Measurements from ENCODE around the gene AKR1C2. TPM values are rescaled to one million over a fixed set of nuclear protein-coding genes. Genes with fewer than 3 reads are reported as not detected.
"Not testable (repeated sequence)": the region's sequence is repeated elsewhere in the genome, so short reads cannot be mapped to it uniquely, and the experiment has no call there.

AKR1C2 gene
- total RNA-seq, 1 experiment from 2014 or later = 0.86 TPM

GRCh38 chr10:5025461-5025881 lies 21.8 kb upstream of the AKR1C2 start:
- DNase-seq (ENCODE audit: low read depth) = peak; percentile 43

GRCh38 chr10:5023177-5023805 lies 19.6 kb upstream of the AKR1C2 start:
- DNase-seq (ENCODE audit: low read depth) = no peak

GRCh38 chr10:5021624-5022290 lies 18.1 kb upstream of the AKR1C2 start:
- not testable (repeated sequence) for DNase-seq (ENCODE audit: low read depth)

- DNase-seq (ENCODE audit: low read depth) = not testable (repeated sequence)
Observed at GRCh38 chr10:5019770-5020612, 16.3 kb upstream of the AKR1C2 start.

- DNase-seq (ENCODE audit: low read depth) = peak; percentile 34
Observed at GRCh38 chr10:5018671-5019277, 15.1 kb upstream of the AKR1C2 start.

- no peak for DNase-seq (ENCODE audit: low read depth)
Observed at GRCh38 chr10:5018134-5018533, 14.5 kb upstream of the AKR1C2 start.

- peak; percentile 13 for DNase-seq (ENCODE audit: low read depth)
Observed at GRCh38 chr10:5014936-5015335, 11.3 kb upstream of the AKR1C2 start.

GRCh38 chr10:5014200-5014910 lies 10.7 kb upstream of the AKR1C2 start:
- DNase-seq (ENCODE audit: low read depth) = not testable (repeated sequence)

- no peak for DNase-seq (ENCODE audit: low read depth)
Observed at GRCh38 chr10:5013385-5013784, 9.7 kb upstream of the AKR1C2 start.

- DNase-seq (ENCODE audit: low read depth) = no peak
Observed at GRCh38 chr10:5012595-5012994, 8.9 kb upstream of the AKR1C2 start.

GRCh38 chr10:5011392-5011791 lies 7.7 kb upstream of the AKR1C2 start:
- not testable (repeated sequence) for DNase-seq (ENCODE audit: low read depth)

- not testable (repeated sequence) for DNase-seq (ENCODE audit: low read depth)
Observed at GRCh38 chr10:5010043-5010442, 6.4 kb upstream of the AKR1C2 start.

- not testable (repeated sequence) for DNase-seq (ENCODE audit: low read depth)
Observed at GRCh38 chr10:5008857-5009548, 5.3 kb upstream of the AKR1C2 start.

- DNase-seq (ENCODE audit: low read depth) = not testable (repeated sequence)
Observed at GRCh38 chr10:5004501-5004900, 844 bp upstream of the AKR1C2 start.

GRCh38 chr10:5004030-5004385 lies 351 bp upstream of the AKR1C2 start:
- not testable (repeated sequence) for DNase-seq (ENCODE audit: low read depth)

- DNase-seq (ENCODE audit: low read depth) = no peak
Observed at GRCh38 chr10:5002013-5002727, 1.5 kb downstream of the AKR1C2 start.

- DNase-seq (ENCODE audit: low read depth) = no peak
Observed at GRCh38 chr10:4998671-4999070, 5.0 kb downstream of the AKR1C2 start.

- DNase-seq (ENCODE audit: low read depth) = not testable (repeated sequence)
Observed at GRCh38 chr10:4994260-4994659, 9.4 kb downstream of the AKR1C2 start.

- not testable (repeated sequence) for DNase-seq (ENCODE audit: low read depth)
Observed at GRCh38 chr10:4992564-4992963, 11.1 kb downstream of the AKR1C2 start.

GRCh38 chr10:4991463-4991862 lies 12.2 kb downstream of the AKR1C2 start:
- DNase-seq (ENCODE audit: low read depth) = not testable (repeated sequence)

Data from M059J (cell line).